ENCODE measurements around the gene SRSF4. TPM values are rescaled to one million over a fixed set of nuclear protein-coding genes. Genes with fewer than 3 reads are reported as not detected.

Gene SRSF4
- total and polyA plus RNA-seq, 9 of the 15 experiments (the other 6 are each of a cell fraction or from before 2014, with no cell fraction given): 15.9 to 132 (median 82.0) TPM

GRCh38 chr1:29125788-29126187, 55.9 kb downstream of the SRSF4 start:
- H3K27me3 ChIP-seq (ENCODE audit: control insufficient read depth in 2 of 2, insufficient read depth in 2 of 2, low read length in 2 of 2): no peaks in the 10 kb centered on the region
- intact Hi-C loops (cut with micrococcal nuclease) (no loop called here), in situ Hi-C loops (cut with MboI) (no loop called here)
- no peaks in the 10 kb centered on the region for H4K20me1 ChIP-seq (replicated peaks; ENCODE audit: control insufficient read depth, insufficient read depth, low read length)
- H3K4me1 ChIP-seq (replicated peaks in 1 of 2; ENCODE audit: control insufficient read depth in 2 of 2, insufficient read depth in 2 of 2, low read length in 2 of 2): peaks cover 6 to 41% of the 10 kb centered on the region in 2 experiments; a peak in 4 of 5 replicates
- ChIA-PET CTCF (ENCODE audit: low intra/inter-chr PET ratio) (no interaction called here), POLR2A (interaction anchor here (1.2 to 1.9 kb wide), 4 partner anchors 9 to 77 kb away, joined by 4 to 6 read pairs (median 4); partner anchors contain the start of gene SRSF4)
- no peak overlapping the region for H3K27ac ChIP-seq (ENCODE audit: extremely low read depth, low read depth, low read length)
- WGBS (ENCODE audit: insufficient coverage, low coverage, missing lambda C conversion rate): 70% methylated on average over 6 of the region's 6 CpGs
- no peaks in the 10 kb centered on the region for H3K79me2 ChIP-seq (ENCODE audit: control insufficient read depth, insufficient read depth, low read length)
- no peaks in the 10 kb centered on the region for H3K36me3 ChIP-seq (ENCODE audit: control insufficient read depth, insufficient read depth, low read length)
- H3K9me1 ChIP-seq (ENCODE audit: control insufficient read depth, insufficient read depth, low read length): no peaks in the 10 kb centered on the region
- no TSS peak for BruUV-seq (replicated peaks)
- FAIRE-seq (no peak), DNase-seq (ENCODE audit: extremely low read depth in 1 of 4, low spot score in 3 of 4) (no peak), ATAC-seq (no peak)
- peak overlapping the region in 1 of 2 experiments; percentile 88; a peak in 1 of 4 replicates for H3K9ac ChIP-seq (ENCODE audit: insufficient read depth in 1 of 2, low read depth in 2 of 2, low read length in 2 of 2)
- H2AFZ ChIP-seq (ENCODE audit: low read depth, low read length): 0 out of 2 replicates have a peak overlapping the region, but pooled peaks have one; percentile 11
- TF ChIP-seq ZNF224 (CRISPR knock-in tag; IDR thresholded peaks at IDR 0.05): no peak
- TF ChIP-seq FOXP1 (CRISPR knock-in tag; IDR thresholded peaks at IDR 0.05): no peak
- TF ChIP-seq ZNF444 (CRISPR knock-in tag; IDR thresholded peaks at IDR 0.05): no peak
- TF ChIP-seq BDP1 (IDR thresholded peaks at IDR 0.05; ENCODE audit: insufficient read depth, insufficient read length): no peak
- no peak for TF ChIP-seq BHLHE40 (IDR thresholded peaks at IDR 0.05; ENCODE audit: low read length)
- TF ChIP-seq, protein P1, sequence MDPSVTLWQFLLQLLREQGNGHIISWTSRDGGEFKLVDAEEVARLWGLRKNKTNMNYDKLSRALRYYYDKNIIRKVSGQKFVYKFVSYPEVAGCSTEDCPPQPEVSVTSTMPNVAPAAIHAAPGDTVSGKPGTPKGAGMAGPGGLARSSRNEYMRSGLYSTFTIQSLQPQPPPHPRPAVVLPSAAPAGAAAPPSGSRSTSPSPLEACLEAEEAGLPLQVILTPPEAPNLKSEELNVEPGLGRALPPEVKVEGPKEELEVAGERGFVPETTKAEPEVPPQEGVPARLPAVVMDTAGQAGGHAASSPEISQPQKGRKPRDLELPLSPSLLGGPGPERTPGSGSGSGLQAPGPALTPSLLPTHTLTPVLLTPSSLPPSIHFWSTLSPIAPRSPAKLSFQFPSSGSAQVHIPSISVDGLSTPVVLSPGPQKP (CRISPR knock-in tag; IDR thresholded peaks at IDR 0.05): no peak
- TF ChIP-seq SMAD2 (IDR thresholded peaks at IDR 0.05; ENCODE audit: low read depth, low read length): no peak
- TF ChIP-seq, protein P2, sequence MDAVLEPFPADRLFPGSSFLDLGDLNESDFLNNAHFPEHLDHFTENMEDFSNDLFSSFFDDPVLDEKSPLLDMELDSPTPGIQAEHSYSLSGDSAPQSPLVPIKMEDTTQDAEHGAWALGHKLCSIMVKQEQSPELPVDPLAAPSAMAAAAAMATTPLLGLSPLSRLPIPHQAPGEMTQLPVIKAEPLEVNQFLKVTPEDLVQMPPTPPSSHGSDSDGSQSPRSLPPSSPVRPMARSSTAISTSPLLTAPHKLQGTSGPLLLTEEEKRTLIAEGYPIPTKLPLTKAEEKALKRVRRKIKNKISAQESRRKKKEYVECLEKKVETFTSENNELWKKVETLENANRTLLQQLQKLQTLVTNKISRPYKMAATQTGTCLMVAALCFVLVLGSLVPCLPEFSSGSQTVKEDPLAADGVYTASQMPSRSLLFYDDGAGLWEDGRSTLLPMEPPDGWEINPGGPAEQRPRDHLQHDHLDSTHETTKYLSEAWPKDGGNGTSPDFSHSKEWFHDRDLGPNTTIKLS (IDR thresholded peaks at IDR 0.05; ENCODE audit: borderline replicate concordance, low read depth): no peak
- TF ChIP-seq DDX20 (tag; IDR thresholded peaks at IDR 0.05; ENCODE audit: low read depth): no peak
- TF ChIP-seq ZNF79 (CRISPR knock-in tag; IDR thresholded peaks at IDR 0.05; ENCODE audit: low read depth): no peak
- TF ChIP-seq JUND (IDR thresholded peaks at IDR 0.05; ENCODE audit: borderline replicate concordance, low read depth, low read length): no peak
- no peak for TF ChIP-seq JUND (tag; IDR thresholded peaks at IDR 0.05; ENCODE audit: borderline replicate concordance, low read depth, low read length)
- no peak for TF ChIP-seq RCOR1 (IDR thresholded peaks at IDR 0.05; ENCODE audit: borderline replicate concordance in 1 of 2, low read depth in 2 of 2, low read length in 2 of 2)
- no peak for TF ChIP-seq NFYB (IDR thresholded peaks at IDR 0.05; ENCODE audit: extremely low read depth, insufficient read length)
- TF ChIP-seq ZNF699 (CRISPR knock-in tag; IDR thresholded peaks at IDR 0.05; ENCODE audit: insufficient replicate concordance): no peak
- no peaks in the 10 kb centered on the region for H3K9me3 ChIP-seq (replicated peaks; ENCODE audit: control insufficient read depth, insufficient read depth, low read depth, low read length)
- no peak overlapping the region for H3K4me3 ChIP-seq
- no peak overlapping the region for H3K4me2 ChIP-seq (ENCODE audit: insufficient read depth, low read length)

Data from K562 (cell line).